ENCODE results near the gene KIF2A.

- TF ChIP-seq YY1 (IDR thresholded peaks at IDR 0.05; ENCODE audit: low read depth) (no peak), TAF1 (IDR thresholded peaks at IDR 0.05; ENCODE audit: low read depth) (no peak), RAD21 (IDR thresholded peaks at IDR 0.05; ENCODE audit: low read depth) (no peak), MAX (IDR thresholded peaks at IDR 0.05) (no peak), EP300 (IDR thresholded peaks at IDR 0.05; ENCODE audit: borderline replicate concordance) (no peak), REST (IDR thresholded peaks at IDR 0.05; ENCODE audit: low read depth) (no peak), FOXM1 (IDR thresholded peaks at IDR 0.05; ENCODE audit: borderline replicate concordance, low read depth) (no peak), CREB1 (IDR thresholded peaks at IDR 0.05; ENCODE audit: low read depth) (no peak)
Observed at GRCh38 chr5:62327138-62328053, 21.4 kb downstream of the KIF2A start.

All from Ishikawa (cell line).